Retinal pigment epithelial cell (primary cell): Measurements from ENCODE around the gene FRAT2.
"Not testable (repeated sequence)": the region's sequence is repeated elsewhere in the genome, so short reads cannot be mapped to it uniquely, and the experiment has no call there.

ENCODE experiments used
- DNase-seq: peaks from one replicate; pipeline ENCODE4 v3.0.0-alpha.2; 2010; ENCODE audit warnings: low read depth
- H3K4me3 ChIP-seq: 2 replicates; pipeline ENCODE4 v1.5.1; 2011; ENCODE audit warnings: mild to moderate bottlenecking, low read length, control low read depth, moderate library complexity
- TF ChIP-seq, protein P1 (sequence below): conservative IDR thresholded peaks from 2 replicates; pipeline ENCODE4 v1.5.1; 2011; ENCODE audit warnings: low read depth, low read length, control low read depth, inconsistent platforms

Gene FRAT2

DNA sequence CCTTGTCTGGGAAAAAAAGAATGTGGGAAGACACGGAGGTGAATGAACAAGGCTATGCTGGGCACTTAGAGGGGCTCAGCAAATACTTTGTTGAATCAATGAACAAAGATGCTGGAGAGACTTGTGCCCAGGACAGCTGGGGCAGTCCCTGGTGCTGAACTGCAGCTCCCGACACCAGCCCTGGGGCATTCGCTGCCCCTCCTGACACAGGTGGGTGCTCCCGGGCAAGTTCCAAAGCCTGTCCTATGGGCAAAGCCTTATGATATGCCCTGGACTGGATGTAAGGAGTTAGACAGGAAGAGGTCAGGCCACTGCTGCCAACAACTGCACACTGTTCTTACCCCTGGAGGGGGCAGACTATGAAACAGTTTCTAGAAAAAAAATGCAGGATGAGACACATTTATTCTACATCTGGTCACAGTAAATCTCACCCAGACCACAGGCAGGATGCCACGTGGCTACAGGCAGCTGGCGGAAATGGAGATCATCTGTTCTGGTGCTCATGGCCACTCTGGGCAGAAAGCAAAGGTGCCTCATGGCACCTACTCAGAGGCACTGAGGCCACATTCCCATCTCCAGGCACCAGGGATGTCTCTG, 21.9 kb upstream of the FRAT2 start:
- no peak overlapping the region for H3K4me3 ChIP-seq
- DNase-seq = no peak
- TF ChIP-seq, protein P1, sequence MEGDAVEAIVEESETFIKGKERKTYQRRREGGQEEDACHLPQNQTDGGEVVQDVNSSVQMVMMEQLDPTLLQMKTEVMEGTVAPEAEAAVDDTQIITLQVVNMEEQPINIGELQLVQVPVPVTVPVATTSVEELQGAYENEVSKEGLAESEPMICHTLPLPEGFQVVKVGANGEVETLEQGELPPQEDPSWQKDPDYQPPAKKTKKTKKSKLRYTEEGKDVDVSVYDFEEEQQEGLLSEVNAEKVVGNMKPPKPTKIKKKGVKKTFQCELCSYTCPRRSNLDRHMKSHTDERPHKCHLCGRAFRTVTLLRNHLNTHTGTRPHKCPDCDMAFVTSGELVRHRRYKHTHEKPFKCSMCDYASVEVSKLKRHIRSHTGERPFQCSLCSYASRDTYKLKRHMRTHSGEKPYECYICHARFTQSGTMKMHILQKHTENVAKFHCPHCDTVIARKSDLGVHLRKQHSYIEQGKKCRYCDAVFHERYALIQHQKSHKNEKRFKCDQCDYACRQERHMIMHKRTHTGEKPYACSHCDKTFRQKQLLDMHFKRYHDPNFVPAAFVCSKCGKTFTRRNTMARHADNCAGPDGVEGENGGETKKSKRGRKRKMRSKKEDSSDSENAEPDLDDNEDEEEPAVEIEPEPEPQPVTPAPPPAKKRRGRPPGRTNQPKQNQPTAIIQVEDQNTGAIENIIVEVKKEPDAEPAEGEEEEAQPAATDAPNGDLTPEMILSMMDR = no peak

DNA sequence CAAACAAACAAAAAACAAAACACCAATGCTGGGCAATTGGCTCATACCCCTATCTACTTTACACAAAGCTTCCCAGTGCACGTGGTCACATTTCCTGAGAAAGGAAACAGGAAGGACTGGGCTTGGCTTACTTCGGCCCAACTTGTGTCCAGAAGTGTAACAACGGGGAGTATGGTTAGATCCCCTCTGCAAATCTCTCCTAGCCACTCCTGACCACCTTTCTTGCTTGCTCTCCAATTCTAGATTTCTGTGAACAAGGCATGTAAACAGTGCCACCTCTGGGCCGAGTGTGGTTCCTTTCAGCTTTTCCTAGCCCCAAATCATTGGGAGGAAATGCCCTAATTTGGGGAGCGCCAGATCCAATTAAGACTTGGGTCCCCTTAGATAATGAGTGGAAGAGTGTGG, 21.0 kb upstream of the FRAT2 start:
- TF ChIP-seq, protein P1 = peak; percentile 37
- DNase-seq = no peak
- no peak overlapping the region for H3K4me3 ChIP-seq

DNA sequence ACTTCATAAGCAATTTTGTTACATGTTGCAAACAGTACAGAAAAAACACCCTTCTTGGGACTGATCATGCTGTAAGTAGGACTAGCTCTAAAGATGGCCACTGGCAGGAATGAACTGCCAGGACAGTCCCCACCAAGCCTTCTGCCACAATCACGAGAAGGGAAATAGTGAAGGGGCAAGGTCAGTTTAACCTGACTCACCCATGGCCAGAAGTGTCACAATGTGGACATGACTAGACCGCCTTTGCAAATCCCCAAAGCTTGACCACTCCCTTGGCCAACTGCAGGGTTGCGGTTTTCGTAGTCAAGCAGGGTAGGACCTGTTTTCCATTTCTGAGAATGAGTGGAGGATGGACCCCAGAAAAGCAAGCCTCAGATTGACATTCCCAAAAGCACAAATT, 19.4 kb upstream of the FRAT2 start:
- TF ChIP-seq, protein P1 = no peak
- no peak for DNase-seq
- no peak overlapping the region for H3K4me3 ChIP-seq

DNA sequence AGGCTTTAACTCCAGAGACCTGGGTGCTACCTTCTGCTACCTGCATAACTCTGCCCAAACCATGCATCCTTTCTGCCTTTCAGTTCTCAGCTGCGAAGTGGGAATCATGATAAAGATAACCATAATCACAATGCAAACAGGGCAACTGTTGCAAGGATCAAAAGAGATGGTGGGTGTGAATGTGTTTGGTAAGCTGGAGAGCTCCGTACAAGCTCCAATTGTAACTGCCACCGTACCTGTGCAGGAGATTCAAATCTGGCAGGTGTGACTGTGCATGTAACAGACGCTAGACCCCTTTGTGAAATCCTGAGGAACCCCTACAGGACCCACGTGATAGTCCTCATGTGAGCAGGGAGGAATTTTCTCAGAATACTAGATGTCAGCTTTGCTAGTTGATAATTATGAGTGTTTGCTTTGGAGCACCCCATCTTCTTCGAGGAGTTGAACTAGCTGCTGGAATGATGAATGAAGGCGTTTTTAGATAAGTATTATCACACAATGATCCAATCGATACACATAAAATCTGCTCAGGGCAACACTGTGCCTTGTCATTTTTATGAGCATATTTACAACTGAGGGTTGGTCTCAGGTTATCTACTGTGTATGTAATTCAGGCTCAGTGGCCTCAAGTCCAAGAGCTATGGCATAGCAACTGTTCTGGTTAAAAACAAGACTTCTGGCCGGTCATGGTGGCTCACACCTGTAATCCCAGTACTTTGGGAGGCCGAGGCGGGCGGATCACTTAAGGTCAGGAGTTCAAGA, 15.4 kb upstream of the FRAT2 start:
- H3K4me3 ChIP-seq = no peak overlapping the region
- TF ChIP-seq, protein P1 = no peak
- DNase-seq = no peak

DNA sequence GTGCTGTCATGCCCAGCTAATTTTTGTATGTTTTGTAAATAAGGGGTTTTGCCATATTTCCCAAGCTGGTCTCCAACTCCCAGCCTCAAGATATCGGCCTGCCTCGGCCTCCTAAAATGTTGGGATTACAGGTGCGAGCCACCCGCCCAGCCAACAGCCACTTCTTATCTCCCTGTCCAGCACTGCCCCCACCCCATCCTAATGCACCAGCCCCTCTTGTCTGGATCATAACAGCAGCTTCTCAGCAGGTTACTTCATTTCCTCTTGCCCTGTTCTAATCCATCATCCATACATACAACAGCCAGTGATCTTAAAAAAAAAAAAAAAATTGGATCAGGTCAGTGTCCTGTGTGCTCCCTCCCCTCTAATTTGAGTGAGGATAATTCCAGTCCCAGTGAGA, 12.8 kb upstream of the FRAT2 start:
- no peak overlapping the region for H3K4me3 ChIP-seq
- no peak for DNase-seq
- TF ChIP-seq, protein P1 = no peak

DNA sequence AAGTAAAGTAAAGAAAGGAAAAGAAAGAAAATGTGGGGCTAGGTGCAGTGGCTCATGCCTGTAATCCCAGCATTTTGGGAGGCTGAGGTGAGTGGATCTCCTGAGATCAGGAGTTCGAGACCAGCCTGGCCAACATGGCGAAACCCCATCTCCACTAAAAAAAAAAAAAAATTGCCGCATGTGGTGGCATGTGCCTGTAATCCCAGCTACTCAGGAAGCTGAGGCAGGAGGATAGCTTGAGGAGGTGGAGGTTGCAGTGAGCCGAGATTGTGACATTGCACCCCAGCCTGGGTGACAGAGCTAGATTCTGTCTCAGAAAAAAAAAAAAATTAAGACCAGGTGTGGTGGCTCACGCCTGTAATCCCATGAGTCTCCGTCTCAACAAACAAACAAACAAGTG, 9.1 kb upstream of the FRAT2 start:
- not testable (repeated sequence) for DNase-seq, H3K4me3 ChIP-seq

DNA sequence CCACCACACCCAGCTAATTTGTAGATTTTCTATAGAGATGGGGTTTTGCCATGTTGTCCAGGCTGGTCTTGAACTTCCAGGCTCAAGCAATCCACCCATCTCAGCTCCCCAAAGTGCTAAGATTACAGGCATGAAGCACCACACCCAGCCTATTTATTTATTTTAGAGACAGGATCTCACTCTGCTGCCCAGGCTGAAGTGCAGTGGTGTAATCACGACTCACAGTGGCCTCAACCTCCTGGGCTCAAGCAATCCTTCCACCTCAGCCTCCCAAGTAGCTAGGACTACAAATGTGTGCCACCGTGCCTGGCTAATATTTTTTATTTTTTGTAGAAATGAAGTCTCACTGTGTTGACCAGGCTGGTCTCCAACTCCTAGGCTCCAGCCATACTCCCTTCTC, 6.9 kb upstream of the FRAT2 start:
- H3K4me3 ChIP-seq = no peak overlapping the region
- TF ChIP-seq, protein P1 = no peak
- no peak for DNase-seq
